ENCODE results near the gene MRPL32. TPM values are rescaled to one million over a fixed set of nuclear protein-coding genes. Genes with fewer than 3 reads are reported as not detected.

MRPL32 gene
- total RNA-seq, 1 donor from 2014 or later: 71.2 TPM

DNA sequence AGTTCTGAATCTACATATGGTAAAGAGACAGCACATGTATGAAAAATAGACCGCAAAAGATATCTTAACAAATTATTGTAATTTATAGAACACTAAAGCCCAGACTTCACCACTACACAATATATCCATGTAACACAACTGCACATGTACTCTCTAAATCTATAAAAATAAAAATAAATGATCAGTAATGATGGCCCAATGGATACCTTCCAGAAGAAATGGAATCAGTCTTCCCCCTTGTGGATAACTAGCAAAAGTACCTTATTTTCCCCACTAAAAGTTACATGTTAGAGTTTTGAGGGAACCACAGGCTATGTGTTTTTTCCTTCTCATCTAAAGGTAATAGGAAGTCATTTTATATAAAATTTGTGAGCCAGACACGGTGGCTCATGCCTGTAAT lies 46.0 kb upstream of the MRPL32 start:
- Histone ChIP-seq H4K20me1 (ENCODE audit: insufficient read depth, low read length) (no peaks in the 10 kb centered on the region), H3K27me3 (ENCODE audit: insufficient read depth, low read length) (no peaks in the 10 kb centered on the region), H3K9me3 (ENCODE audit: insufficient read depth, low read depth, low read length) (no peaks in the 10 kb centered on the region), H3K79me2 (ENCODE audit: insufficient read depth, low read length) (no peaks in the 10 kb centered on the region), H3K27ac (ENCODE audit: low read depth, low read length) (no peak overlapping the region), H3K4me2 (ENCODE audit: low read length) (no peak overlapping the region), H2AFZ (ENCODE audit: low read depth, low read length) (no peak overlapping the region), H3K9ac (ENCODE audit: low read length) (no peak overlapping the region), H3K4me3 (ENCODE audit: insufficient read depth, low read depth, low read length) (no peak overlapping the region), H3K36me3 (ENCODE audit: insufficient read depth, low read length) (no peaks in the 10 kb centered on the region), H3K4me1 (ENCODE audit: insufficient read depth, low read length) (no peaks in the 10 kb centered on the region)
- peaks cover 11% of the 10 kb centered on the region for H3K4me1 Mint-ChIP-seq (ENCODE audit: low read depth, unreplicated experiment)
- TF ChIP-seq, protein P1, sequence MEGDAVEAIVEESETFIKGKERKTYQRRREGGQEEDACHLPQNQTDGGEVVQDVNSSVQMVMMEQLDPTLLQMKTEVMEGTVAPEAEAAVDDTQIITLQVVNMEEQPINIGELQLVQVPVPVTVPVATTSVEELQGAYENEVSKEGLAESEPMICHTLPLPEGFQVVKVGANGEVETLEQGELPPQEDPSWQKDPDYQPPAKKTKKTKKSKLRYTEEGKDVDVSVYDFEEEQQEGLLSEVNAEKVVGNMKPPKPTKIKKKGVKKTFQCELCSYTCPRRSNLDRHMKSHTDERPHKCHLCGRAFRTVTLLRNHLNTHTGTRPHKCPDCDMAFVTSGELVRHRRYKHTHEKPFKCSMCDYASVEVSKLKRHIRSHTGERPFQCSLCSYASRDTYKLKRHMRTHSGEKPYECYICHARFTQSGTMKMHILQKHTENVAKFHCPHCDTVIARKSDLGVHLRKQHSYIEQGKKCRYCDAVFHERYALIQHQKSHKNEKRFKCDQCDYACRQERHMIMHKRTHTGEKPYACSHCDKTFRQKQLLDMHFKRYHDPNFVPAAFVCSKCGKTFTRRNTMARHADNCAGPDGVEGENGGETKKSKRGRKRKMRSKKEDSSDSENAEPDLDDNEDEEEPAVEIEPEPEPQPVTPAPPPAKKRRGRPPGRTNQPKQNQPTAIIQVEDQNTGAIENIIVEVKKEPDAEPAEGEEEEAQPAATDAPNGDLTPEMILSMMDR (IDR thresholded peaks at IDR 0.05; ENCODE audit: insufficient read depth, low read depth, low read length): peak; percentile 32
- TF ChIP-seq EZH2 (IDR thresholded peaks at IDR 0.05; ENCODE audit: insufficient read depth, low read length): no peak
- no peak overlapping the region for H3K4me3 Mint-ChIP-seq (ENCODE audit: unreplicated experiment)
- H3K9me3 Mint-ChIP-seq (ENCODE audit: unreplicated experiment): no peaks in the 10 kb centered on the region
- H3K27me3 Mint-ChIP-seq (ENCODE audit: low read depth, unreplicated experiment): no peaks in the 10 kb centered on the region
- H3K36me3 Mint-ChIP-seq (ENCODE audit: low read depth, unreplicated experiment): no peaks in the 10 kb centered on the region
- no peak overlapping the region for H3K27ac Mint-ChIP-seq (ENCODE audit: unreplicated experiment)
- DNase-seq (ENCODE audit: low read depth): no peak
- FAIRE-seq: no peak

DNA sequence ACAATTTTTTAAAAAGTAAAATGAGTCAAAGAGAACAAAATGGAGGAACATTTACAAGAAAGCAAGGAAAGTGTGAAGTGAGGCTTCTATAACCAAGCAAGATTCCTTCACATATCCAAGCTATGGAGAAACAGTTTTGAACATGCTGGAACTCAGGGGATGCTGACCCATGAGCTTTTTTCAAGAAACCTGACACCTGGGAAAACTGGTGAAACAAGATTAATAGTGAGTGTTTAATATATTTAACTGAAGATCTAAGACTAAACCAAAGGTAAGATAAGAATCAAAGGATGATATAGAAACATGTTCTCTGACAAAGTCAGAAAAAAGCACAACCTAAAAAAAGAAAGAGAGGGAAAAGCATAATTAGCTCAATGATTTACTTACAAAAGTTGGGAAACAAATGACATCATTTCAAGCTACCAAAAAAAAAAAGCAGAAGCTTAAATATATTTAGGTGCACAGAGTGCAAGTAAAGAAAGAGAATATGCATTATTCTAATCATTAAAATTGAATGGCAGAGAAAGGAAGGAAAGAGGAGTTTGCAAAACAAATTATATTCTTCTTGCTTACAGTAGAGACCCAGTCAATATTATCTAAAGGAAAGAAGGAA lies 45.2 kb upstream of the MRPL32 start:
- no peak overlapping the region for H3K27ac Mint-ChIP-seq (ENCODE audit: unreplicated experiment)
- Histone ChIP-seq H3K27me3 (ENCODE audit: insufficient read depth, low read length) (no peaks in the 10 kb centered on the region), H4K20me1 (ENCODE audit: insufficient read depth, low read length) (no peaks in the 10 kb centered on the region), H3K79me2 (ENCODE audit: insufficient read depth, low read length) (no peaks in the 10 kb centered on the region), H2AFZ (ENCODE audit: low read depth, low read length) (no peak overlapping the region), H3K9ac (ENCODE audit: low read length) (no peak overlapping the region), H3K36me3 (ENCODE audit: insufficient read depth, low read length) (no peaks in the 10 kb centered on the region), H3K4me3 (ENCODE audit: insufficient read depth, low read depth, low read length) (no peak overlapping the region), H3K27ac (ENCODE audit: low read depth, low read length) (no peak overlapping the region), H3K4me2 (ENCODE audit: low read length) (no peak overlapping the region), H3K9me3 (ENCODE audit: insufficient read depth, low read depth, low read length) (no peaks in the 10 kb centered on the region), H3K4me1 (ENCODE audit: insufficient read depth, low read length) (no peaks in the 10 kb centered on the region)
- TF ChIP-seq, protein P1 (IDR thresholded peaks at IDR 0.05; ENCODE audit: insufficient read depth, low read depth, low read length): no peak
- TF ChIP-seq EZH2 (IDR thresholded peaks at IDR 0.05; ENCODE audit: insufficient read depth, low read length): no peak
- no peaks in the 10 kb centered on the region for H3K9me3 Mint-ChIP-seq (ENCODE audit: unreplicated experiment)
- H3K4me3 Mint-ChIP-seq (ENCODE audit: unreplicated experiment): peak overlapping the region; percentile 89
- DNase-seq (ENCODE audit: low read depth) (no peak), FAIRE-seq (peak; percentile 41)
- H3K36me3 Mint-ChIP-seq (ENCODE audit: low read depth, unreplicated experiment): no peaks in the 10 kb centered on the region
- H3K27me3 Mint-ChIP-seq (ENCODE audit: low read depth, unreplicated experiment): no peaks in the 10 kb centered on the region
- peaks cover 11% of the 10 kb centered on the region for H3K4me1 Mint-ChIP-seq (ENCODE audit: low read depth, unreplicated experiment)

Data from astrocyte (in vitro differentiated cells and primary cell).